ENCODE measurements around the gene DPYD. TPM values are rescaled to one million over a fixed set of nuclear protein-coding genes. Genes with fewer than 3 reads are reported as not detected.

DPYD gene
- total RNA-seq, 4 donors from 2014 or later = 30.9 to 66.6 (median 48.2) TPM

GRCh38 chr1:97893844-97894243 is 27.0 kb downstream of the DPYD start:
- TF ChIP-seq POLR2A (IDR thresholded peaks at IDR 0.05) = no peak
- no peak for TF ChIP-seq CTCF (IDR thresholded peaks at IDR 0.05)
- no peak for DNase-seq
- Histone ChIP-seq H3K4me1 (no peaks in the 10 kb centered on the region), H3K9me3 (peaks cover 0 to 4% of the 10 kb centered on the region in 2 donors), H3K27ac (no peak overlapping the region), H3K4me3 (no peak overlapping the region), H3K27me3 (no peaks in the 10 kb centered on the region), H3K36me3 (no peaks in the 10 kb centered on the region)
- intact Hi-C loops (cut with DNase I; ENCODE audit: low total_unique reads) = no loop called here

GRCh38 chr1:97886199-97886598 is 34.6 kb downstream of the DPYD start:
- TF ChIP-seq POLR2A (IDR thresholded peaks at IDR 0.05) (no peak), CTCF (IDR thresholded peaks at IDR 0.05) (no peak)
- Histone ChIP-seq H3K36me3 (no peaks in the 10 kb centered on the region), H3K4me1 (no peaks in the 10 kb centered on the region), H3K27me3 (no peaks in the 10 kb centered on the region), H3K9me3 (peaks cover 0 to 6% of the 10 kb centered on the region in 2 donors), H3K4me3 (no peak overlapping the region), H3K27ac (no peak overlapping the region)
- DNase-seq = no peak
- intact Hi-C loops (cut with DNase I; ENCODE audit: low total_unique reads) = no loop called here

GRCh38 chr1:97883823-97884222 is 37.0 kb downstream of the DPYD start:
- Histone ChIP-seq H3K4me1 (no peaks in the 10 kb centered on the region), H3K27me3 (no peaks in the 10 kb centered on the region), H3K27ac (no peak overlapping the region), H3K9me3 (peaks cover 0 to 1% of the 10 kb centered on the region in 2 donors), H3K36me3 (no peaks in the 10 kb centered on the region), H3K4me3 (no peak overlapping the region)
- intact Hi-C loops (cut with DNase I; ENCODE audit: low total_unique reads) = no loop called here
- TF ChIP-seq CTCF (IDR thresholded peaks at IDR 0.05) (no peak), POLR2A (IDR thresholded peaks at IDR 0.05) (no peak)
- DNase-seq = no peak

GRCh38 chr1:97877307-97877706 is 43.5 kb downstream of the DPYD start:
- Histone ChIP-seq H3K4me3 (no peak overlapping the region), H3K27ac (no peak overlapping the region), H3K27me3 (no peaks in the 10 kb centered on the region), H3K4me1 (no peaks in the 10 kb centered on the region), H3K9me3 (no peaks in the 10 kb centered on the region), H3K36me3 (no peaks in the 10 kb centered on the region)
- DNase-seq = no peak
- intact Hi-C loops (cut with DNase I; ENCODE audit: low total_unique reads) = no loop called here
- TF ChIP-seq CTCF (IDR thresholded peaks at IDR 0.05) (no peak), POLR2A (IDR thresholded peaks at IDR 0.05) (no peak)

GRCh38 chr1:97875996-97876395 is 44.8 kb downstream of the DPYD start:
- intact Hi-C loops (cut with DNase I; ENCODE audit: low total_unique reads) = no loop called here
- Histone ChIP-seq H3K4me3 (no peak overlapping the region), H3K36me3 (no peaks in the 10 kb centered on the region), H3K27me3 (no peaks in the 10 kb centered on the region), H3K9me3 (no peaks in the 10 kb centered on the region), H3K27ac (no peak overlapping the region), H3K4me1 (no peaks in the 10 kb centered on the region)
- DNase-seq = no peak
- TF ChIP-seq CTCF (IDR thresholded peaks at IDR 0.05) (no peak), POLR2A (IDR thresholded peaks at IDR 0.05) (no peak)

Measured in uterus (tissue), 4 donors.